NB4 (cell line): Measurements from ENCODE around the gene KLK3.
A peak's percentile ranks its signal among the peaks of the same experiment; 100 is the strongest.
"Not testable (repeated sequence)": the region's sequence is repeated elsewhere in the genome, so short reads cannot be mapped to it uniquely, and the experiment has no call there.

Source experiments
- DNase-seq: peaks from one replicate; pipeline ENCODE4 v3.0.0; 2010; ENCODE audit warnings: low read depth
- H3K4me3 ChIP-seq: one replicate; pipeline ENCODE4 v1.5.1; 2011; ENCODE audit warnings: mild to moderate bottlenecking, low read depth, low read length, moderate library complexity
- CTCF ChIP-seq: IDR thresholded peaks from one replicate; pipeline ENCODE4 v1.5.1; 2012; ENCODE audit warnings: low read depth, low read length
- MAX ChIP-seq: IDR thresholded peaks from 2 replicates; pipeline ENCODE4 v1.6.1; 2011; ENCODE audit warnings: low read depth, low read length
- MYC ChIP-seq: IDR thresholded peaks from 2 replicates; pipeline ENCODE4 v1.6.1; 2011; ENCODE audit warnings: low read depth, low read length
- POLR2A ChIP-seq: IDR thresholded peaks from 2 replicates; pipeline ENCODE4 v1.6.1; 2011; ENCODE audit warnings: mild to moderate bottlenecking; ENCODE audit not compliant: insufficient read length; ENCODE audit errors: extremely low read depth

The KLK3 gene

GRCh38 chr19:50890422-50891252 lies 35.9 kb downstream of the KLK3 start:
- DNase-seq = no peak
- no peak for TF ChIP-seq MAX
- H3K4me3 ChIP-seq = no peak overlapping the region

- no peak for DNase-seq
- no peak overlapping the region for H3K4me3 ChIP-seq
- TF ChIP-seq MYC (no peak), MAX (no peak), CTCF (no peak), POLR2A (no peak)
Observed at GRCh38 chr19:50891253-50891625, 36.5 kb downstream of the KLK3 start.

GRCh38 chr19:50893047-50893736 lies 38.5 kb downstream of the KLK3 start:
- peak; percentile 37 for DNase-seq
- TF ChIP-seq POLR2A (no peak), CTCF (peak; percentile 7), MAX (peak; percentile 13; the same call in 1 of the 2 replicates), MYC (no peak)
- no peak overlapping the region for H3K4me3 ChIP-seq

GRCh38 chr19:50894478-50895356 lies 40.0 kb downstream of the KLK3 start:
- no peak overlapping the region for H3K4me3 ChIP-seq
- DNase-seq = no peak
- no peak for TF ChIP-seq MYC

- DNase-seq, H3K4me3 ChIP-seq: not testable (repeated sequence)
Observed at GRCh38 chr19:50896089-50896590, 41.4 kb downstream of the KLK3 start.

GRCh38 chr19:50896591-50897190 lies 42.0 kb downstream of the KLK3 start:
- peak; percentile 36 for DNase-seq

More at GRCh38 chr19:50896591-50897190, 42.0 kb downstream of the KLK3 start:
- H3K4me3 ChIP-seq = no peak overlapping the region
- TF ChIP-seq CTCF (no peak), MAX (peak; percentile 58), POLR2A (no peak), MYC (no peak)
